Kidney (tissue), 14 donors: ENCODE results near the gene PTPRO. TPM values are rescaled to one million over a fixed set of nuclear protein-coding genes. Genes with fewer than 3 reads are reported as not detected.

Experiments
- DNase-seq, 5 donors: peaks; one replicate each; pipeline ENCODE4 v3.0.0-alpha.2; 2013 to 2020
- FAIRE-seq: peaks from 2 replicates; lab custom pipeline; 2012; peaks lifted over from hg19 to GRCh38; lab: Jason Lieb, UNC
- H3K27ac ChIP-seq, 2 donors: one replicate each; pipeline ENCODE4 v1.7.0; 2013; ENCODE audit warnings: low read depth in 2 of 2, low read length in 2 of 2, inconsistent platforms in 1 of 2
- H3K27me3 ChIP-seq: one replicate; pipeline ENCODE4 v1.7.1; 2013; ENCODE audit warnings: low read length, inconsistent platforms; ENCODE audit not compliant: control insufficient read depth, insufficient read depth
- H3K36me3 ChIP-seq, 3 donors: one replicate each; pipeline versions ENCODE4 v1.7.0 to v1.7.1; 2013; ENCODE audit warnings: low read length in 3 of 3, control low read depth in 1 of 3, inconsistent platforms in 1 of 3; ENCODE audit not compliant: insufficient read depth in 3 of 3, control insufficient read depth in 2 of 3
- H3K4me1 ChIP-seq, 3 donors: one replicate each; pipeline versions ENCODE4 v1.7.0 to v1.7.1; 2013; ENCODE audit warnings: low read length in 3 of 3, inconsistent platforms in 1 of 3, low read depth in 1 of 3; ENCODE audit not compliant: control insufficient read depth in 2 of 3, insufficient read depth in 2 of 3
- H3K4me3 ChIP-seq, 3 donors: one replicate each; pipeline versions ENCODE4 v1.7.0 to v1.8.1; 2013; ENCODE audit warnings: low read length in 3 of 3, control low read depth in 1 of 3, inconsistent platforms in 1 of 3
- H3K9ac ChIP-seq, 3 donors: one replicate each; pipeline versions ENCODE4 v1.7.0 to v1.7.1; 2013; ENCODE audit warnings: low read length in 3 of 3, control low read depth in 1 of 3, inconsistent platforms in 1 of 3
- H3K9me3 ChIP-seq, 3 donors: one replicate each; pipeline versions ENCODE4 v1.7.0 to v1.7.1; 2013; ENCODE audit warnings: low read length in 3 of 3, control low read depth in 1 of 3, inconsistent platforms in 1 of 3; ENCODE audit not compliant: control insufficient read depth in 2 of 3, insufficient read depth in 1 of 3
- intact Hi-C: fragments of 100-400 bp; cut with DNase I; formaldehyde crosslinking; loops from one replicate; pipeline ENCODE4 v1.11.1; 2022
- polyA plus RNA-seq: library from polyadenylated mRNA; stranded (reverse); fragments of 350-450 nt; fragmentation: Illumina TruSeq; extraction: RNeasy Lipid Tissue Mini Kit (QIAGEN cat#74804); gene quantifications from one replicate; pipeline ENCODE4 v1.2.3, GENCODE V29; 2014; ENCODE audit warnings: low read depth, low replicate concordance; ENCODE audit not compliant: insufficient read depth
- total RNA-seq: library from RNA; stranded (reverse); fragmentation: NEBNext Ultra II Directional; extraction: Animal tissue kit (Norgen Biotek cat#: 25700); gene quantifications from one replicate; pipeline ENCODE4 v1.2.1, GENCODE V29; 2021
- TF ChIP-seq, protein P1 (sequence below): IDR thresholded peaks from 3 replicates; pipeline ENCODE4 v1.5.1; 2012; ENCODE audit warnings: mild to moderate bottlenecking, moderate library complexity, borderline replicate concordance; ENCODE audit not compliant: insufficient read depth; ENCODE audit errors: extremely low read depth
- donor health status: control.
- donor health status: control.
- donor health status: control.
- donor health status: control.
- donor health status: control.
- donor health status: DM: yes; HTN: yes; CAD: no.
- donor health status: Normal renal cell carcinoma (clear cell type).

Gene PTPRO
- total and polyA plus RNA-seq, 2 donors from 2014 or later = 4.6 to 44.0 TPM

DNA sequence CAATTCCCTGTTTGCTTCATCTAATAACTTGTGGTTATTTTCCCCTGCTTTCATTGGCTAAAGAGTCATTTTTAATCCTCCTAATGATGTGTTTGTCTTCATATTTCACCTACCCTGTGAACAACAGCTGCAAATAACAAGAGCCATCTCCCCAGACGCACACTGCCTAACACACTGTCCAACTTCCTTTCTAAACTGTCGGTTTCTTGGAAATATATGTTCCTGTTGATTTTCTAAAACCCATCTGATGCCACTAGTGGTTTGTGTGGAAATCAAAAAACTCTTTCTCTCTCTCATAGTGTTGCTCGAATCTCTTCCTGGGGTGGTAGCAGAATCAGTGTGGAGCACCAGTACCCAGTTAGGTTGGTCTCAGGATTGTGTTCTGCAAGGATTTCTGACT lies 240.0 kb downstream of the PTPRO start:
- no peaks in the 10 kb centered on the region for H3K4me1 ChIP-seq
- H3K9me3 ChIP-seq = no peaks in the 10 kb centered on the region
- intact Hi-C loops = no loop called here
- no peak for FAIRE-seq
- no peak for DNase-seq
- H3K27me3 ChIP-seq = no peaks in the 10 kb centered on the region
- TF ChIP-seq, protein P1, sequence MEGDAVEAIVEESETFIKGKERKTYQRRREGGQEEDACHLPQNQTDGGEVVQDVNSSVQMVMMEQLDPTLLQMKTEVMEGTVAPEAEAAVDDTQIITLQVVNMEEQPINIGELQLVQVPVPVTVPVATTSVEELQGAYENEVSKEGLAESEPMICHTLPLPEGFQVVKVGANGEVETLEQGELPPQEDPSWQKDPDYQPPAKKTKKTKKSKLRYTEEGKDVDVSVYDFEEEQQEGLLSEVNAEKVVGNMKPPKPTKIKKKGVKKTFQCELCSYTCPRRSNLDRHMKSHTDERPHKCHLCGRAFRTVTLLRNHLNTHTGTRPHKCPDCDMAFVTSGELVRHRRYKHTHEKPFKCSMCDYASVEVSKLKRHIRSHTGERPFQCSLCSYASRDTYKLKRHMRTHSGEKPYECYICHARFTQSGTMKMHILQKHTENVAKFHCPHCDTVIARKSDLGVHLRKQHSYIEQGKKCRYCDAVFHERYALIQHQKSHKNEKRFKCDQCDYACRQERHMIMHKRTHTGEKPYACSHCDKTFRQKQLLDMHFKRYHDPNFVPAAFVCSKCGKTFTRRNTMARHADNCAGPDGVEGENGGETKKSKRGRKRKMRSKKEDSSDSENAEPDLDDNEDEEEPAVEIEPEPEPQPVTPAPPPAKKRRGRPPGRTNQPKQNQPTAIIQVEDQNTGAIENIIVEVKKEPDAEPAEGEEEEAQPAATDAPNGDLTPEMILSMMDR = no peak
- no peak overlapping the region for H3K9ac ChIP-seq
- H3K4me3 ChIP-seq = no peak overlapping the region
- no peaks in the 10 kb centered on the region for H3K36me3 ChIP-seq
- H3K27ac ChIP-seq = no peak overlapping the region

- H3K9me3 ChIP-seq = no peaks in the 10 kb centered on the region
- intact Hi-C loops = no loop called here
- H3K36me3 ChIP-seq = no peaks in the 10 kb centered on the region
- FAIRE-seq (no peak), DNase-seq (peak in 1 of 5 donors; percentile 26)
- no peaks in the 10 kb centered on the region for H3K27me3 ChIP-seq
- H3K27ac ChIP-seq = no peak overlapping the region
- no peak overlapping the region for H3K9ac ChIP-seq
- H3K4me1 ChIP-seq = no peaks in the 10 kb centered on the region
- TF ChIP-seq, protein P1 = no peak
- H3K4me3 ChIP-seq = peak overlapping the region in 1 of 3 donors; percentile 16
Measured at GRCh38 chr12:15563663-15564062, 241.4 kb downstream of the PTPRO start.

DNA sequence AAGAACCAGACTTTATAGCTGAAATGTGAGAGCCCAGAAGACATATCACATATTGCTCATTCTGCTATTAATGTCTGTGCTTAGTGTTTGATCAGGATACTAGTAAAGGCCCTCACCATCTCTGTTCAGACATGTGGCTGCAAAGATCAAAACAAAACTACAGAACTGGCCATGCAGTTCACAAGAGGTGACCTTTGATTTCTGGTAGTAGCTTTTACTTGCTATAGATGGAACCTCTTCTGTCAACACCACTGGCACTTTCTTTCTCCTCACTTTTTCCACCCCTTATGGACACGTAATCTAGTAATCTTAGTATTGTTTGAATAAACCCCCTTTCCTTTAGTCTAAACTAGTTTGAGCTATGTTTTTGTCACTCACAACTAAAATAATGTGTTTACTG lies 252.0 kb downstream of the PTPRO start:
- Histone ChIP-seq H3K9ac (no peak overlapping the region), H3K36me3 (no peaks in the 10 kb centered on the region), H3K4me1 (no peaks in the 10 kb centered on the region), H3K27me3 (no peaks in the 10 kb centered on the region), H3K4me3 (no peak overlapping the region), H3K9me3 (no peaks in the 10 kb centered on the region), H3K27ac (no peak overlapping the region)
- intact Hi-C loops = no loop called here
- no peak for DNase-seq
- no peak for FAIRE-seq
- TF ChIP-seq, protein P1 = no peak
